Prostate gland (tissue), 2 donors: Measurements from ENCODE around the gene GABRB3.

Experiments used
- CTCF ChIP-seq, 4 experiments: fragments of 200-600 bp in 2 of 4; fragments of 450-650 bp in 2 of 4; sonication (generic) in 2 of 4; IDR thresholded peaks; 1 replicate in 3 of 4; 2 replicates in 1 of 4; pipeline ENCODE4 v1.5.1; 2016 to 2019; ENCODE audit warnings: antibody characterized with exemption in 4 of 4, mild to moderate bottlenecking in 2 of 4, moderate library complexity in 2 of 4
- POLR2A ChIP-seq: fragments of 450-650 bp; IDR thresholded peaks from one replicate; pipeline ENCODE4 v1.6.1; 2016; ENCODE audit warnings: antibody characterized with exemption, mild to moderate bottlenecking
- POLR2AphosphoS5 ChIP-seq: sonication (generic); formaldehyde crosslinking; IDR thresholded peaks from one replicate; pipeline ENCODE4 v1.6.1; 2017; ENCODE audit warnings: antibody characterized with exemption

GRCh38 chr15:26628879-26629529 lies 143.9 kb downstream of the GABRB3 start:
- TF ChIP-seq CTCF (IDR thresholded peaks at IDR 0.05) (no peak), POLR2A (no peak), POLR2AphosphoS5 (peak; percentile 24)
